Measurements from ENCODE around the gene ZNF581.

- TF ChIP-seq CTCF (conservative IDR thresholded peaks at IDR 0.05 in 1 of 2, IDR thresholded peaks at IDR 0.05 in 1 of 2; ENCODE audit: extremely low read depth in 1 of 2, insufficient read depth in 1 of 2, low read depth in 1 of 2, low read length in 2 of 2) = no peak
- TF ChIP-seq EZH2 (IDR thresholded peaks at IDR 0.05; ENCODE audit: borderline replicate concordance, low read length) = no peak
Observed at GRCh38 chr19:55649268-55650125, 6.0 kb downstream of the ZNF581 start.
